ENCODE measurements around the gene CHD6. TPM values are rescaled to one million over a fixed set of nuclear protein-coding genes. Genes with fewer than 3 reads are reported as not detected.

CHD6 gene
- polyA plus RNA-seq, 3 donors, result 44.6 to 53.8 (median 47.4) TPM

- no peak for DNase-seq (ENCODE audit: low read depth in 3 of 3, low spot score in 2 of 3)
Observed at GRCh38 chr20:41403604-41404003, 214.6 kb downstream of the CHD6 start.

GRCh38 chr20:41398408-41398807, 219.8 kb downstream of the CHD6 start:
- no peak for DNase-seq (ENCODE audit: low read depth in 3 of 3, low spot score in 2 of 3)

- DNase-seq (ENCODE audit: low read depth in 3 of 3, low spot score in 2 of 3), result no peak
Observed at GRCh38 chr20:41395667-41396664, 222.2 kb downstream of the CHD6 start.

- DNase-seq (ENCODE audit: low read depth in 3 of 3, low spot score in 2 of 3), result no peak
Observed at GRCh38 chr20:41394931-41395666, 223.1 kb downstream of the CHD6 start.

GRCh38 chr20:41394081-41394480, 224.1 kb downstream of the CHD6 start:
- DNase-seq (ENCODE audit: low read depth in 3 of 3, low spot score in 2 of 3), result no peak

- DNase-seq (ENCODE audit: low read depth in 3 of 3, low spot score in 2 of 3), result no peak
Observed at GRCh38 chr20:41393705-41394066, 224.5 kb downstream of the CHD6 start.

- no peak for DNase-seq (ENCODE audit: low read depth in 3 of 3, low spot score in 2 of 3)
Observed at GRCh38 chr20:41392871-41393704, 225.1 kb downstream of the CHD6 start.

GRCh38 chr20:41392295-41392694, 225.9 kb downstream of the CHD6 start:
- no peak for DNase-seq (ENCODE audit: low read depth in 3 of 3, low spot score in 2 of 3)

GRCh38 chr20:41391587-41392001, 226.6 kb downstream of the CHD6 start:
- no peak for DNase-seq (ENCODE audit: low read depth in 3 of 3, low spot score in 2 of 3)

GRCh38 chr20:41390889-41391288, 227.3 kb downstream of the CHD6 start:
- DNase-seq (ENCODE audit: low read depth in 3 of 3, low spot score in 2 of 3), result no peak

GRCh38 chr20:41387444-41387851, 230.7 kb downstream of the CHD6 start:
- DNase-seq (ENCODE audit: low read depth in 3 of 3, low spot score in 2 of 3), result no peak

GRCh38 chr20:41386502-41387427, 231.4 kb downstream of the CHD6 start:
- no peak for DNase-seq (ENCODE audit: low read depth in 3 of 3, low spot score in 2 of 3)

GRCh38 chr20:41382791-41383305, 235.3 kb downstream of the CHD6 start:
- no peak for DNase-seq (ENCODE audit: low read depth in 3 of 3, low spot score in 2 of 3)

- no peak for DNase-seq (ENCODE audit: low read depth in 3 of 3, low spot score in 2 of 3)
Observed at GRCh38 chr20:41380551-41381193, 237.5 kb downstream of the CHD6 start.

- DNase-seq (ENCODE audit: low read depth in 3 of 3, low spot score in 2 of 3), result no peak
Observed at GRCh38 chr20:41379551-41379950, 238.6 kb downstream of the CHD6 start.

- no peak for DNase-seq (ENCODE audit: low read depth in 3 of 3, low spot score in 2 of 3)
Observed at GRCh38 chr20:41377275-41377674, 240.9 kb downstream of the CHD6 start.

GRCh38 chr20:41376349-41376748, 241.8 kb downstream of the CHD6 start:
- no peak for DNase-seq (ENCODE audit: low read depth in 3 of 3, low spot score in 2 of 3)

GRCh38 chr20:41375846-41376245, 242.3 kb downstream of the CHD6 start:
- no peak for DNase-seq (ENCODE audit: low read depth in 3 of 3, low spot score in 2 of 3)

Data from right renal cortex interstitium (tissue), 3 donors.